WTC11 (cell line): Measurements from ENCODE around the gene TMEM97. TPM values are rescaled to one million over a fixed set of nuclear protein-coding genes. Genes with fewer than 3 reads are reported as not detected.

Source experiments
- ATAC-seq: fragments of 200-7000 bp; cut with Tn5 transposase; 2 replicates; pipeline ENCODE4 v1.10.0; 2021; ENCODE audit warnings: mild to moderate bottlenecking, moderate library complexity
- CTCF ChIA-PET: fragments of 300-600 bp; sonication (Branson Sonifier 250); formaldehyde crosslinking; loops from one replicate; lab custom pipeline; 2021; ENCODE audit warnings: antibody characterized with exemption; lab: Charles Lee
- POLR2A ChIA-PET: fragments of 350-600 bp; sonication (Branson Sonifier 250); formaldehyde crosslinking; loops from one replicate; lab custom pipeline; 2021; ENCODE audit warnings: antibody characterized with exemption; lab: Charles Lee
- DNase-seq: peaks from one replicate; pipeline ENCODE4 v3.0.0; 2021; ENCODE audit warnings: low spot score
- H3K27ac Mint-ChIP-seq: 2 replicates; pipeline ENCODE4 v1.8.0; 2021; ENCODE audit warnings: mixed read lengths
- H3K27me3 Mint-ChIP-seq: 2 replicates; pipeline ENCODE4 v1.8.0; 2021; ENCODE audit warnings: low read depth, mild to moderate bottlenecking, moderate library complexity, mixed read lengths
- H3K36me3 Mint-ChIP-seq: 2 replicates; pipeline ENCODE4 v1.8.0; 2021; ENCODE audit warnings: mixed read lengths
- H3K4me1 Mint-ChIP-seq: 2 replicates; pipeline ENCODE4 v1.8.0; 2022; ENCODE audit warnings: mixed read lengths
- H3K4me3 Mint-ChIP-seq: 2 replicates; pipeline ENCODE4 v1.8.0; 2021; ENCODE audit warnings: mild to moderate bottlenecking, moderate library complexity, mixed read lengths
- H3K9me3 Mint-ChIP-seq: 2 replicates; pipeline ENCODE4 v1.8.0; 2021; ENCODE audit warnings: mixed read lengths
- ATF1 ChIP-seq: sonication (generic); formaldehyde crosslinking; IDR thresholded peaks from 2 replicates; pipeline ENCODE4 v1.8.1; 2023; ENCODE audit warnings: mild to moderate bottlenecking, moderate library complexity, missing genetic modification reagents
- CREB1 ChIP-seq: sonication (generic); formaldehyde crosslinking; IDR thresholded peaks from 2 replicates; pipeline ENCODE4 v1.8.0; 2023; ENCODE audit warnings: mild to moderate bottlenecking, missing genetic modification reagents
- E2F1 ChIP-seq: sonication (generic); formaldehyde crosslinking; IDR thresholded peaks from 2 replicates; pipeline ENCODE4 v1.8.0; 2022; ENCODE audit warnings: mild to moderate bottlenecking, missing genetic modification reagents
- E2F5 ChIP-seq: sonication (generic); formaldehyde crosslinking; IDR thresholded peaks from 2 replicates; pipeline ENCODE4 v1.8.1; 2022; ENCODE audit warnings: mild to moderate bottlenecking, moderate library complexity, missing genetic modification reagents
- ELF4 ChIP-seq: sonication (generic); formaldehyde crosslinking; IDR thresholded peaks from 2 replicates; pipeline ENCODE4 v1.8.1; 2022; ENCODE audit warnings: low read depth, mild to moderate bottlenecking, moderate library complexity, missing genetic modification reagents
- ERG ChIP-seq: fragments of 250-450 bp; sonication (Bioruptor Pico); IDR thresholded peaks from 2 replicates; pipeline ENCODE4 v1.8.0; 2021; ENCODE audit warnings: mild to moderate bottlenecking
- ETV6 ChIP-seq: sonication (generic); formaldehyde crosslinking; IDR thresholded peaks from 2 replicates; pipeline ENCODE4 v1.8.1; 2022; ENCODE audit warnings: mild to moderate bottlenecking, missing genetic modification reagents
- GABPB1 ChIP-seq: sonication (generic); formaldehyde crosslinking; IDR thresholded peaks from 2 replicates; pipeline ENCODE4 v1.8.1; 2023; ENCODE audit warnings: mild to moderate bottlenecking, missing genetic modification reagents
- GRHL2 ChIP-seq: fragments of 250-450 bp; sonication (Bioruptor Pico); IDR thresholded peaks from 2 replicates; pipeline ENCODE4 v1.8.0; 2022; ENCODE audit warnings: mild to moderate bottlenecking, moderate library complexity; ENCODE audit not compliant: insufficient replicate concordance, severe bottlenecking
- HMGA2 ChIP-seq: fragments of 250-450 bp; sonication (Bioruptor Pico); IDR thresholded peaks from 2 replicates; pipeline ENCODE4 v1.4.0; 2021; ENCODE audit warnings: mild to moderate bottlenecking, moderate library complexity
- IRF2 ChIP-seq: sonication (generic); formaldehyde crosslinking; IDR thresholded peaks from 2 replicates; pipeline ENCODE4 v1.8.0; 2022; ENCODE audit warnings: low read depth, missing genetic modification reagents, borderline replicate concordance
- JAZF1 ChIP-seq: fragments of 250-450 bp; sonication (Bioruptor Pico); IDR thresholded peaks from 2 replicates; pipeline ENCODE4 v1.9.0; 2021; ENCODE audit warnings: moderate library complexity, mild to moderate bottlenecking, inconsistent platforms
- JUN ChIP-seq: sonication (generic); formaldehyde crosslinking; IDR thresholded peaks from 2 replicates; pipeline ENCODE4 v1.8.0; 2023; ENCODE audit warnings: mild to moderate bottlenecking, missing genetic modification reagents
- MLX ChIP-seq: sonication (generic); formaldehyde crosslinking; IDR thresholded peaks from 2 replicates; pipeline ENCODE4 v1.8.1; 2023; ENCODE audit warnings: mild to moderate bottlenecking, missing genetic modification reagents, moderate library complexity
- OVOL2 ChIP-seq: fragments of 250-450 bp; sonication (Bioruptor Pico); IDR thresholded peaks from 2 replicates; pipeline ENCODE4 v1.9.0; 2021; ENCODE audit warnings: mild to moderate bottlenecking, borderline replicate concordance
- PRDM15 ChIP-seq: sonication (generic); formaldehyde crosslinking; IDR thresholded peaks from 2 replicates; pipeline ENCODE4 v1.8.0; 2022; ENCODE audit warnings: missing genetic modification reagents
- PREB ChIP-seq: sonication (generic); formaldehyde crosslinking; IDR thresholded peaks from 2 replicates; pipeline ENCODE4 v1.8.1; 2022; ENCODE audit warnings: mild to moderate bottlenecking, missing genetic modification reagents, moderate library complexity, borderline replicate concordance
- SMAD3 ChIP-seq: sonication (generic); formaldehyde crosslinking; IDR thresholded peaks from 2 replicates; pipeline ENCODE4 v1.8.0; 2022; ENCODE audit warnings: missing genetic modification reagents, mild to moderate bottlenecking, borderline replicate concordance
- SMAD4 ChIP-seq: sonication (generic); formaldehyde crosslinking; IDR thresholded peaks from 2 replicates; pipeline ENCODE4 v1.8.0; 2022; ENCODE audit warnings: mild to moderate bottlenecking, missing genetic modification reagents
- SP1 ChIP-seq: sonication (generic); formaldehyde crosslinking; conservative IDR thresholded peaks from 2 replicates; pipeline ENCODE4 v1.8.1; 2022; ENCODE audit warnings: missing genetic modification reagents
- TP53 ChIP-seq: sonication (generic); formaldehyde crosslinking; IDR thresholded peaks from 2 replicates; pipeline ENCODE4 v1.8.1; 2023; ENCODE audit warnings: mild to moderate bottlenecking, missing genetic modification reagents
- USF2 ChIP-seq: sonication (generic); formaldehyde crosslinking; IDR thresholded peaks from 2 replicates; pipeline ENCODE4 v1.8.1; 2023; ENCODE audit warnings: mild to moderate bottlenecking, missing genetic modification reagents, moderate library complexity
- ZBTB21 ChIP-seq: sonication (generic); formaldehyde crosslinking; IDR thresholded peaks from 2 replicates; pipeline ENCODE4 v1.8.1; 2023; ENCODE audit warnings: mild to moderate bottlenecking, missing genetic modification reagents, borderline replicate concordance
- ZNF416 ChIP-seq: fragments of 250-450 bp; sonication (Bioruptor Pico); IDR thresholded peaks from 2 replicates; pipeline ENCODE4 v1.9.0; 2021; ENCODE audit warnings: mild to moderate bottlenecking, inconsistent platforms
- total RNA-seq: library from RNA; stranded (reverse); gene quantifications from 3 replicates; pipeline ENCODE4 v1.2.3, GENCODE V29; 2021

The TMEM97 gene
- total RNA-seq, 1 experiment from 2014 or later = 68.0 TPM

GRCh38 chr17:28345419-28346198 is 26.6 kb downstream of the TMEM97 start:
- no peak for TF ChIP-seq PREB
- no peak for TF ChIP-seq ELF4 (CRISPR knock-in tag)
- TF ChIP-seq ETV6 (CRISPR knock-in tag) = no peak
- TF ChIP-seq GABPB1 (CRISPR knock-in tag) = no peak
- TF ChIP-seq ZNF416 (CRISPR knock-in tag) = no peak
- TF ChIP-seq SMAD4 = no peak
- no peak for TF ChIP-seq E2F5
- TF ChIP-seq CREB1 (CRISPR knock-in tag) = no peak
- no peak for TF ChIP-seq PRDM15
- no peak for TF ChIP-seq HMGA2 (CRISPR knock-in tag)
- TF ChIP-seq E2F1 = no peak
- no peak for TF ChIP-seq OVOL2 (CRISPR knock-in tag)
- no peak for TF ChIP-seq SP1
- TF ChIP-seq IRF2 (CRISPR knock-in tag) = no peak
- no peak for TF ChIP-seq SMAD3 (CRISPR knock-in tag)
- TF ChIP-seq USF2 (CRISPR knock-in tag) = no peak
- TF ChIP-seq GRHL2 = no peak
- DNase-seq (no peak), ATAC-seq (no peak)
- CTCF ChIA-PET = interaction anchor here (1.6 to 3.5 kb wide), 3 partner anchors 10 to 72 kb away, joined by 4 to 26 read pairs (median 7); partner anchors contain the start of genes IFT20, POLDIP2 and TNFAIP1
- no peaks in the 10 kb centered on the region for H3K9me3 Mint-ChIP-seq
- no peaks in the 10 kb centered on the region for H3K27me3 Mint-ChIP-seq
- POLR2A ChIA-PET = no interaction called here
- peaks cover 53% of the 10 kb centered on the region for H3K36me3 Mint-ChIP-seq
- no peak overlapping the region for H3K27ac Mint-ChIP-seq
- no peak overlapping the region for H3K4me3 Mint-ChIP-seq
- H3K4me1 Mint-ChIP-seq = peaks cover 6% of the 10 kb centered on the region; the same call in 1 of the 2 replicates

- H3K4me3 Mint-ChIP-seq = no peak overlapping the region
- H3K4me1 Mint-ChIP-seq = peaks cover 6% of the 10 kb centered on the region; the same call in 1 of the 2 replicates
- H3K27ac Mint-ChIP-seq = peak overlapping the region; percentile 68
- H3K9me3 Mint-ChIP-seq = no peaks in the 10 kb centered on the region
- no peaks in the 10 kb centered on the region for H3K27me3 Mint-ChIP-seq
- ATAC-seq = no peak; the same call in 1 of the 2 replicates
- POLR2A ChIA-PET = no interaction called here
- CTCF ChIA-PET = interaction anchor here (1.6 to 3.5 kb wide), 3 partner anchors 10 to 71 kb away, joined by 4 to 26 read pairs (median 7); partner anchors contain the start of genes IFT20, POLDIP2 and TNFAIP1
- DNase-seq = no peak
- peaks cover 53% of the 10 kb centered on the region for H3K36me3 Mint-ChIP-seq
- TF ChIP-seq ERG (CRISPR knock-in tag) (no peak), ATF1 (CRISPR knock-in tag) (no peak), TP53 (CRISPR knock-in tag) (no peak), HMGA2 (CRISPR knock-in tag) (no peak), JUN (CRISPR knock-in tag) (no peak), ZBTB21 (CRISPR knock-in tag) (no peak), SMAD3 (CRISPR knock-in tag) (no peak), MLX (CRISPR knock-in tag) (no peak), JAZF1 (no peak), PREB (no peak)
These were observed 27.2 kb downstream of the TMEM97 start for GRCh38 chr17:28346199-28346580.
